Measurements from ENCODE around the gene DISP1.
"Not testable (repeated sequence)": the region's sequence is repeated elsewhere in the genome, so short reads cannot be mapped to it uniquely, and the experiment has no call there.

The DISP1 gene

DNA sequence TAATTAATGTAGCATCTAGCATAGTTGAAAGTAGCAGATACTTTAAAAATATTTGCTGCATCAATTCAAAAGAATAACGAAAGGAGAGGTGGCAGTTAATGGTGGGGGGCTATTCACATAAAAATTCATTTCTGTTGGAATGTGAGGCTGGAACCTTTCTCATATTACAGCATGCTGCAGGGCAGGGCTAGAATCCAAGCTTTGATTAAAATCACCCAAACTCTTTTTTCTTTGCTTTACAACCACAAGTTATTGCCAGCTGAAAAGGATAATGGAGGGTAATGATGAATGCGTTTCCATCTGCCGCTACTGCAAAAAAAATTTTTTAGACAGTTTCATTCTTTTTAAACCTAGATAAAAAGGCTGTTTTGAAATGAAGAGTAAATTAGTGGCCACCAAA is 9.8 kb downstream of the DISP1 start:
- Histone ChIP-seq H3K36me3 (ENCODE audit: control insufficient read depth, insufficient read depth, low read length) (no peaks in the 10 kb centered on the region), H3K9me3 (ENCODE audit: control insufficient read depth, insufficient read depth, low read depth, low read length) (no peaks in the 10 kb centered on the region), H3K27me3 (ENCODE audit: control insufficient read depth, insufficient read depth, low read length) (no peaks in the 10 kb centered on the region), H3K4me1 (ENCODE audit: control insufficient read depth, insufficient read depth, low read length) (peaks cover 18% of the 10 kb centered on the region), H3K27ac (ENCODE audit: low read depth, low read length) (no peak overlapping the region), H3K4me3 (ENCODE audit: low read depth, low read length) (no peak overlapping the region), H3K9ac (ENCODE audit: low read length) (no peak overlapping the region)

DNA sequence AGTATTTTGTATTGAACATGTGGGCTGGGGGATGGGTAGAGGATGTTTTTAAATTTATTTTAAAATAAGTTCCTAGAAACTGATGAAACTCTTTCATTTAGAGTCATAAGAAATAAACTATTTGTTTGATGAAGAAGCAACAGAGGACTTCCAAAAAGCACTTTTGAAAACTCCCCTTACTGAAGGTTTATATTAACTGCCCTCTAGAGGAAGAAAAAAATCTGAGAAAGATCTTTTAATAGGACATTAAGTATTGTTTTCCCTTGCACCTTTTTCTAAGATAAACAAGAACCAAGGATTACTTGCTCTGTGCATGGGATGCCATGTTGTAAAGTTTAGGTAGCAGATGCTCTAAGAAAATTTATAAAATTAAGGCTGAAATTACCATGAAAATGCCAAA is 14.1 kb downstream of the DISP1 start:
- H3K4me1 ChIP-seq (ENCODE audit: control insufficient read depth, insufficient read depth, low read length), result peaks cover 18% of the 10 kb centered on the region
- no peaks in the 10 kb centered on the region for H3K27me3 ChIP-seq (ENCODE audit: control insufficient read depth, insufficient read depth, low read length)
- H3K9ac ChIP-seq (ENCODE audit: low read length), result no peak overlapping the region
- H3K9me3 ChIP-seq (ENCODE audit: control insufficient read depth, insufficient read depth, low read depth, low read length), result no peaks in the 10 kb centered on the region
- no peaks in the 10 kb centered on the region for H3K36me3 ChIP-seq (ENCODE audit: control insufficient read depth, insufficient read depth, low read length)
- H3K4me3 ChIP-seq (ENCODE audit: low read depth, low read length), result no peak overlapping the region
- H3K27ac ChIP-seq (ENCODE audit: low read depth, low read length), result no peak overlapping the region

DNA sequence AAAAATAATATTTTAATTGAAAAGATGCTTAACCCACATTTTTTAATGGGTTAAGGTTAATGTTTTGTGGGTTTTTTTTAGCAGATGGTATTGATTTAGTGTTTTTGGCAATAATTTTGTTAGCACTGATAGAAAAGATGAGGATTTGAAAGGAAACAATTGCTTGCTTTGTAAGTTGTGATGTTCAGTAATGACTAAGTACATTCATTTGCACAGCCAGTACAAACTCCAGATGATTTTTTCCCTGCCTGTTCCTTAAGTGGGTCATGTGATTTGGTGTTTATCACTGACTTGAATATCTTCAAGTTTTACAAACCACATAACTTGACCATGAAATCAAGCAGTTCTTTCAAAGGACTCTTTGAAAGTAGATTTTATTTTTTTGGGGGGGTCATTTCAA is 15.0 kb downstream of the DISP1 start:
- H3K9ac ChIP-seq (ENCODE audit: low read length), result no peak overlapping the region
- no peaks in the 10 kb centered on the region for H3K27me3 ChIP-seq (ENCODE audit: control insufficient read depth, insufficient read depth, low read length)
- H3K4me1 ChIP-seq (ENCODE audit: control insufficient read depth, insufficient read depth, low read length), result peaks cover 11% of the 10 kb centered on the region
- H3K36me3 ChIP-seq (ENCODE audit: control insufficient read depth, insufficient read depth, low read length), result no peaks in the 10 kb centered on the region
- H3K4me3 ChIP-seq (ENCODE audit: low read depth, low read length), result no peak overlapping the region
- no peak overlapping the region for H3K27ac ChIP-seq (ENCODE audit: low read depth, low read length)
- no peaks in the 10 kb centered on the region for H3K9me3 ChIP-seq (ENCODE audit: control insufficient read depth, insufficient read depth, low read depth, low read length)

DNA sequence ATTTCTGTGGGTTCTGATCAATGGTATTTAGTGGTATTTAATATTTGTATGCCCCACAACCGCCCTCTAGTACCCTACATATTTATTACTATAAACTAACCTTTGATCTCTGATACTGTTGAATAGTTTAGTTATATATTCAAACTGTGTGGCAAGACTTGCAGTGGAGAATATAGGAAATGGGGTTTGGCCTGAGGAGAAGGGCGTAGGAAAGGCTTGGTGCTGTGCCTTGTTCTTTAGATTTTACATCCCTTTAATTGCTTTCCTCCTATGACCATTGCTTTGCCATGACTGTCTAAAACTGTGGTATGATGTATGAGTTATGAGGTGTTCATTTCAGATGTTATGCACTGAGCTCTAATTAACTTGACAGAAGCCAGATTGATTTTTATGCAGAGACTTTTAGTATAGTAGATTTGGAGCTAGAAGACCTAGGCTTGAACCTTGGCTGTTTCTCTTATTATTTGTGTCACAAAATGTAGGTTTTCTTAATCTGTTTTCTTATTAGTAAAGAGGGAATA is 18.6 kb downstream of the DISP1 start:
- no peaks in the 10 kb centered on the region; the same call in 1 of the 2 replicates for H3K9me3 ChIP-seq (ENCODE audit: control insufficient read depth, insufficient read depth, low read depth, low read length)
- H3K27me3 ChIP-seq (ENCODE audit: control insufficient read depth, insufficient read depth, low read length), result no peaks in the 10 kb centered on the region
- no peak overlapping the region for H3K4me3 ChIP-seq (ENCODE audit: low read depth, low read length)
- H3K9ac ChIP-seq (ENCODE audit: low read length), result no peak overlapping the region
- H3K36me3 ChIP-seq (ENCODE audit: control insufficient read depth, insufficient read depth, low read length), result no peaks in the 10 kb centered on the region
- no peak overlapping the region for H3K27ac ChIP-seq (ENCODE audit: low read depth, low read length)
- H3K4me1 ChIP-seq (ENCODE audit: control insufficient read depth, insufficient read depth, low read length), result peaks cover 4% of the 10 kb centered on the region; the same call in 1 of the 2 replicates

DNA sequence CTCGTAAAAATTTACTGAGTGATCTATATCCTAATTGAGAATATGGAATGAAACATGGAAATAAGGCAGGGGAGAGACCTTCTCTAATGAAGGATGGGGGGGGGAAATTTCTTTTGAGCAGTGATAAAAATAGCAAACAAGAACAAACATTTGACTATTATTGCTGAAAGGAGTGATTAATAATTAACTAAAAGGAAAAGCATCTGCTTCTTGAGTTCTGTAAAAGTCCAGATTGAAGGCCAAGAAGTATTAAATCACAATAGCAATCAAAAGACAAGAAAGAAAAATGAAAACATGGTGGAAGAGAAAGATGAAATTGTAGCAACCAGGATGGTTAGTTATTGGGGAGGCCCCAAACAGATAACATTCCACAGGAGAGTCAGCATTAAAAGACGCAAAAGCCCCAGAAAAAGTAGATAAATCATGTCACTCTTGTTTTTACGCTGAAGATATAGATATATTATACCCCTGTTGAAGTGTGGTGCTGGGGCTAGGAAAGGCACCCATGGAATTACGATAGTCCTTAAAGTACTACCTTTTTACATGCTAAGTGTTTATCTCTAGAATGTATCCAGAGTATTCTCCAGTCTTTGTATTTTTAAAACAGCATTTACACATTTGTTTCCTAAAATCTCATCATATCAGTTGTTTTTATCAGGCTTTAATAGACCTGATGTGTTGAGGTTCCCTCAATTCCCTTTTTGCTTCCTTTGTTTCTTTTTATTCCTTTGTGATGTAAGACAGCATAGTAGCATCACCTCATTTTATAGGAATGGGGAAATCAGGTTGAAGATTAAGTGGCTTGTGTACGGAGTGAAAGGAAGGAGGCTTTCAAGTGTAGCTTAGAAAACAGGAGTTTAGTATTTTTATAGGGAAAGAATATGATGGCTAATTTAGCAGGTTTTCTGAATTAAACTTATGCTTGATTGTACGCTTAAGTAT is 28.9 kb downstream of the DISP1 start:
- H3K9ac ChIP-seq (ENCODE audit: low read length), result no peak overlapping the region
- peaks cover 8% of the 10 kb centered on the region for H3K9me3 ChIP-seq (ENCODE audit: control insufficient read depth, insufficient read depth, low read depth, low read length)
- no peak overlapping the region for H3K4me3 ChIP-seq (ENCODE audit: low read depth, low read length)
- no peak overlapping the region for H3K27ac ChIP-seq (ENCODE audit: low read depth, low read length)
- H3K27me3 ChIP-seq (ENCODE audit: control insufficient read depth, insufficient read depth, low read length), result no peaks in the 10 kb centered on the region
- H3K36me3 ChIP-seq (ENCODE audit: control insufficient read depth, insufficient read depth, low read length), result no peaks in the 10 kb centered on the region
- peaks cover 18% of the 10 kb centered on the region; the same call in 1 of the 2 replicates for H3K4me1 ChIP-seq (ENCODE audit: control insufficient read depth, insufficient read depth, low read length)

DNA sequence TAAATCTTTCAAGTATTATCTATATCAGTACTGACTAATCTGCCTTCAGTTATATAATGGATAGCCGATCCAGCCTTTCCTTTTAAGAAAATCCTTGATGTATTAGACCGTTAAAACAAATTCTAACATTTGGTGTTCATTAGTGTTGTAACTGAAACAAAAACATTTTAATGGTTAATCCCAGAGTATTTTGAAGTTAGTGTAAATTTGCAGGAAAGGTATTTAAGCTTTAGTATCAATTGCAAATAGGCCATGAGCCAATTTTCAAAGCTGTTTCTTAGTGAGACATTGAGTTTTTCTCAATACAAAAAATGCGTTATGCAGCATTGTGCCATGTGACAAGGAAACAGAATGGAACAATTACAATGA is 29.6 kb downstream of the DISP1 start:
- Histone ChIP-seq H3K9ac (ENCODE audit: low read length) (no peak overlapping the region), H3K4me3 (ENCODE audit: low read depth, low read length) (no peak overlapping the region), H3K9me3 (ENCODE audit: control insufficient read depth, insufficient read depth, low read depth, low read length) (peaks cover 2% of the 10 kb centered on the region; the same call in 1 of the 2 replicates), H3K27ac (ENCODE audit: low read depth, low read length) (no peak overlapping the region), H3K27me3 (ENCODE audit: control insufficient read depth, insufficient read depth, low read length) (no peaks in the 10 kb centered on the region), H3K4me1 (ENCODE audit: control insufficient read depth, insufficient read depth, low read length) (peaks cover 18% of the 10 kb centered on the region; the same call in 1 of the 2 replicates), H3K36me3 (ENCODE audit: control insufficient read depth, insufficient read depth, low read length) (no peaks in the 10 kb centered on the region)

DNA sequence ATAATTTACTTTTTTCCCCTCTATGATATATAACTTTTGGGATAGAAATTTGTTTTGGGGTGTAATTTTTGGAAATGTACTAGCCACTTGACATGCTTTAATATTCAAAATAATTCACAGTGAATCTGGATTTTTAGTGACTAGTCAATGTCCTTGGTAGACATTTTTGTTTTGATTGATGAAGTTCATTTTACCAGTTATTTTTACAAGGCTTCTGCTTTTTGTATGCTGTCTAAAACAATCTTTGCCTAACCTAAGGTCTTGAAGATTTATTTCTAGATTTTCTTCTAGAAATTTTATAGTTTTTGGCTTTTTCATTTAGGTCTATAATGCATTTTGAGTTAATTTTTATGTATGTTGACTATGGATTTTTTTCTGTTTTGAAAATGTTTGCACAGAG is 30.9 kb downstream of the DISP1 start:
- Histone ChIP-seq H3K27ac (ENCODE audit: low read depth, low read length) (no peak overlapping the region), H3K9ac (ENCODE audit: low read length) (no peak overlapping the region), H3K36me3 (ENCODE audit: control insufficient read depth, insufficient read depth, low read length) (no peaks in the 10 kb centered on the region), H3K4me1 (ENCODE audit: control insufficient read depth, insufficient read depth, low read length) (peaks cover 18% of the 10 kb centered on the region; the same call in 1 of the 2 replicates), H3K9me3 (ENCODE audit: control insufficient read depth, insufficient read depth, low read depth, low read length) (no peaks in the 10 kb centered on the region), H3K4me3 (ENCODE audit: low read depth, low read length) (no peak overlapping the region), H3K27me3 (ENCODE audit: control insufficient read depth, insufficient read depth, low read length) (no peaks in the 10 kb centered on the region)

DNA sequence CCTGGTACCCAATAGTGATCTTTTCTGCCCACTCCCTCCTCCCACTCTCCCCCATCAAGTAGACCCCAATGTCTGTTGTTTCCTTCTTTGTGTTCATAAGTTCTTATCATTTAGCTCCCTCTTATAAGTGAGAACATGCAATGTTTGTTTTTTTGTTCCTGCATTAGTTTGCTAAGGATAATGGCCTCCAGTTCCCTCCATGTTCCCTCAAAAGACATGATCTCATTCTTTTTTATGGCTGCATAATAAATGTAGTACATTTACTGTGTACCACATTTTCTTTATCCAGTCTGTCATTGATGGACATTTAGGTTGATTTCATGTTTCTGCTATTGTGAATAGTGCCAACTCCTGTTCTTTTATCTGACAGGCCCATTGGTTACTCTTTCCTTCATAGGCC is 35.7 kb downstream of the DISP1 start:
- not testable (repeated sequence) for H3K4me3 ChIP-seq (ENCODE audit: low read depth, low read length); H3K27me3 ChIP-seq (ENCODE audit: control insufficient read depth, insufficient read depth, low read length); H3K27ac ChIP-seq (ENCODE audit: low read depth, low read length); H3K4me1 ChIP-seq (ENCODE audit: control insufficient read depth, insufficient read depth, low read length); H3K9me3 ChIP-seq (ENCODE audit: control insufficient read depth, insufficient read depth, low read depth, low read length); H3K36me3 ChIP-seq (ENCODE audit: control insufficient read depth, insufficient read depth, low read length); H3K9ac ChIP-seq (ENCODE audit: low read length)

DNA sequence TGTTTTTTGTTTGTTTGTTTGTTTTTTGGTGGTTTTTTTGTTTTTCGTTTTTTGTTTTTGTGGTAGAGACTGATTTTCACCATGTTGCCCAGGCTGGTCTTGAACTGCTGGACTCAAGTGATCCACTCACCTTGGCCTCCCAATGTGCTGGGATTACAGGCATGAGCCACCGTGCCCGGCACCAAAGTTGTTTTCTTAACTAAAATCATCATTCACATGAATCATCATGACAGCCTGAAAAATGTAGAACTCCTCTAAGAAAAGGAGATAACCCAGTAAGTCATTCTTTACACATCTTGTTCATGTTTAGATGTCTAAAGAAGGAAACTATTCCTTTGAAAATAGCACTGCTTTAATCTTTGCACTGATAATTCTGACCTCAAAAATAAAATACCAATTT is 37.5 kb downstream of the DISP1 start:
- H3K36me3 ChIP-seq (ENCODE audit: control insufficient read depth, insufficient read depth, low read length), result no peaks in the 10 kb centered on the region
- no peak overlapping the region for H3K4me3 ChIP-seq (ENCODE audit: low read depth, low read length)
- no peaks in the 10 kb centered on the region for H3K4me1 ChIP-seq (ENCODE audit: control insufficient read depth, insufficient read depth, low read length)
- no peaks in the 10 kb centered on the region for H3K27me3 ChIP-seq (ENCODE audit: control insufficient read depth, insufficient read depth, low read length)
- peaks cover 2% of the 10 kb centered on the region; the same call in 1 of the 2 replicates for H3K9me3 ChIP-seq (ENCODE audit: control insufficient read depth, insufficient read depth, low read depth, low read length)
- H3K9ac ChIP-seq (ENCODE audit: low read length), result no peak overlapping the region
- H3K27ac ChIP-seq (ENCODE audit: low read depth, low read length), result no peak overlapping the region

DNA sequence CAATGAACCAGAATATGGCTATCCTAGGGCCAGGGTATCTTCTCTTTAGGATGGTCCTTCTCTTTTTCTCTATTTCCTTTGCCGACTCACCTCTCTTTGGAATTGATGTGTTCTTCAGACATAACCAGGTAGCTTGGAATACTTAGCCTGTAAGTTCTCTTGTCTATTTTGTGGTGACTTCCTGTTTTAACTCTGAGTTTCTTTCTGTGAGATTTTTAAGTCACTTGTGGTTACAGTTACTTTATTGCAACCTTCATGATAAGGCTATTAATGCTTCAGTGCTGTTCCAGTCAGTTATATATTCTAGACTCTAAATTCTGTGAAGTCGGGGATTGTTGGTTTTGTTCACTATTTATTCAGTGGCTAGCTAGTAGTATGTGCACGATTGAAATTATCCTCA is 46.2 kb downstream of the DISP1 start:
- Histone ChIP-seq H3K27ac (ENCODE audit: low read depth, low read length) (no peak overlapping the region), H3K4me1 (ENCODE audit: control insufficient read depth, insufficient read depth, low read length) (peaks cover 6% of the 10 kb centered on the region; the same call in 1 of the 2 replicates), H3K27me3 (ENCODE audit: control insufficient read depth, insufficient read depth, low read length) (no peaks in the 10 kb centered on the region), H3K9ac (ENCODE audit: low read length) (no peak overlapping the region), H3K36me3 (ENCODE audit: control insufficient read depth, insufficient read depth, low read length) (no peaks in the 10 kb centered on the region), H3K9me3 (ENCODE audit: control insufficient read depth, insufficient read depth, low read depth, low read length) (peaks cover 10% of the 10 kb centered on the region; the same call in 1 of the 2 replicates), H3K4me3 (ENCODE audit: low read depth, low read length) (no peak overlapping the region)

Data from HUES6 (cell line).